A673 (cell line): Measurements from ENCODE around the gene GAL3ST1. TPM values are rescaled to one million over a fixed set of nuclear protein-coding genes. Genes with fewer than 3 reads are reported as not detected.
"Not testable (repeated sequence)": the region's sequence is repeated elsewhere in the genome, so short reads cannot be mapped to it uniquely, and the experiment has no call there.

ENCODE experiments used
- BruUV-seq: library from RNA; stranded (reverse); fragments of 400-500 nt; replicated peaks from 2 replicates; lab custom pipeline; 2021; lab: Mats Ljungman, UMichigan
- CTCF ChIA-PET: fragments of 300-600 bp; sonication (Branson Sonifier 250); formaldehyde crosslinking; loops from one replicate; lab custom pipeline; 2022; ENCODE audit warnings: antibody characterized with exemption; lab: Charles Lee
- POLR2A ChIA-PET: fragments of 300-600 bp; sonication (Branson Sonifier 250); formaldehyde crosslinking; loops from one replicate; lab custom pipeline; 2022; ENCODE audit warnings: antibody characterized with exemption; ENCODE audit not compliant: low non-redundant PET; lab: Charles Lee
- DNase-seq: peaks from one replicate; pipeline ENCODE4 v3.0.0-alpha.2; 2015; ENCODE audit warnings: low spot score
- H3K27ac ChIP-seq: fragments of 200-600 bp; sonication (generic); 2 replicates; pipeline ENCODE4 v1.5.1; 2016; ENCODE audit warnings: mixed run types, low read depth, mild to moderate bottlenecking, mixed read lengths, antibody characterized with exemption, low read length; ENCODE audit not compliant: poor library complexity, severe bottlenecking
- H3K27me3 ChIP-seq: fragments of 200-600 bp; sonication (generic); replicated peaks from 2 replicates; pipeline ENCODE4 v1.6.1; 2017; ENCODE audit warnings: mixed run types, low read depth, mild to moderate bottlenecking, mixed read lengths, antibody characterized with exemption, low read length; ENCODE audit not compliant: insufficient read depth, poor library complexity
- H3K36me3 ChIP-seq: fragments of 200-600 bp; sonication (generic); 2 replicates; pipeline ENCODE4 v1.6.1; 2016; ENCODE audit warnings: mixed run types, mild to moderate bottlenecking, mixed read lengths, antibody characterized with exemption, low read length; ENCODE audit not compliant: insufficient read depth, poor library complexity, severe bottlenecking
- H3K4me1 ChIP-seq: fragments of 200-600 bp; sonication (generic); 2 replicates; pipeline ENCODE4 v1.6.1; 2017; ENCODE audit warnings: mixed run types, mild to moderate bottlenecking, mixed read lengths, antibody characterized with exemption, low read length; ENCODE audit not compliant: insufficient read depth, poor library complexity, severe bottlenecking
- H3K4me3 ChIP-seq: fragments of 200-600 bp; sonication (generic); 2 replicates; pipeline ENCODE4 v1.5.1; 2016; ENCODE audit warnings: low read depth, mixed run types, mild to moderate bottlenecking, mixed read lengths, low read length; ENCODE audit not compliant: poor library complexity, severe bottlenecking
- H3K9me3 ChIP-seq: fragments of 200-600 bp; sonication (generic); 2 replicates; pipeline ENCODE4 v1.6.1; 2016; ENCODE audit warnings: mixed run types, low read depth, mild to moderate bottlenecking, mixed read lengths, antibody characterized with exemption, low read length; ENCODE audit not compliant: poor library complexity, severe bottlenecking
- CTCF ChIP-seq: fragments of 300-800, 200-600 bp; sonication (generic); conservative IDR thresholded peaks from 2 replicates; pipeline ENCODE4 v1.5.1; 2017; ENCODE audit warnings: low read depth, mild to moderate bottlenecking, antibody characterized with exemption, low read length, moderate library complexity, mixed read lengths
- EZH2 ChIP-seq: fragments of 200-600 bp; sonication (generic); IDR thresholded peaks from 2 replicates; pipeline ENCODE4 v1.6.1; 2017; ENCODE audit warnings: borderline replicate concordance, low read depth, mild to moderate bottlenecking, mixed read lengths, antibody characterized with exemption, low read length; ENCODE audit not compliant: poor library complexity, severe bottlenecking
- intact Hi-C: fragments of 100-400 bp; cut with micrococcal nuclease; formaldehyde crosslinking; loops from one replicate; pipeline ENCODE4 v1.10.0; 2022; ENCODE audit not compliant: unreplicated experiment
- total RNA-seq: library from RNA; stranded (reverse); gene quantifications from 2 replicates; pipeline ENCODE4 v1.2.3, GENCODE V29; 2021

The GAL3ST1 gene
- total RNA-seq, 1 experiment from 2014 or later = 0.58 TPM

- ChIA-PET POLR2A (no interaction called here), CTCF (no interaction called here)
- H3K4me1 ChIP-seq = no peaks in the 10 kb centered on the region
- intact Hi-C loops = no loop called here
- no TSS peak for BruUV-seq
- TF ChIP-seq EZH2 = no peak
- no peak overlapping the region for H3K27ac ChIP-seq
- H3K9me3 ChIP-seq = no peaks in the 10 kb centered on the region
- no peak for DNase-seq
- H3K4me3 ChIP-seq = no peak overlapping the region
- no peaks in the 10 kb centered on the region for H3K36me3 ChIP-seq
- no peaks in the 10 kb centered on the region for H3K27me3 ChIP-seq
Observed at GRCh38 chr22:30596199-30596598, 21.7 kb upstream of the GAL3ST1 start.

GRCh38 chr22:30592360-30592713 lies 17.9 kb upstream of the GAL3ST1 start:
- DNase-seq, H3K4me3 ChIP-seq, CTCF ChIA-PET, H3K9me3 ChIP-seq, H3K27me3 ChIP-seq, H3K4me1 ChIP-seq, BruUV-seq, intact Hi-C loops: not testable (repeated sequence)
- Histone ChIP-seq H3K36me3 (peaks cover 17% of the 10 kb centered on the region), H3K27ac (peak overlapping the region; percentile 98)
- POLR2A ChIA-PET = interaction anchor here (0.6 kb wide), 1 partner anchor 11 kb away, joined by 4 read pairs; no protein-coding TSS in a partner anchor

- Histone ChIP-seq H3K9me3 (no peaks in the 10 kb centered on the region), H3K27me3 (no peaks in the 10 kb centered on the region), H3K36me3 (peaks cover 23% of the 10 kb centered on the region), H3K27ac (peak within 1 kb of the TSS; percentile 98), H3K4me1 (peaks cover 7% of the 10 kb centered on the region), H3K4me3 (peak within 1 kb of the TSS; percentile 88)
- ChIA-PET CTCF (no interaction called here), POLR2A (interaction anchor here (0.6 to 0.7 kb wide), 2 partner anchors 12 to 1039 kb away, joined by 4 to 11 read pairs; no protein-coding TSS in a partner anchor)
- BruUV-seq = no TSS peak
- DNase-seq = peak; percentile 99
- intact Hi-C loops = no loop called here
- TF ChIP-seq EZH2 = no peak
- TF ChIP-seq CTCF = no peak
Observed at GRCh38 chr22:30591588-30592359, 17.3 kb upstream of the GAL3ST1 start, which contains the start of gene PES1. PES1 (minus strand) TSS chr22:30591910; CDS start chr22:30591833, 77 bp downstream.

GRCh38 chr22:30591191-30591587 lies 16.7 kb upstream of the GAL3ST1 start:
- CTCF ChIA-PET = no interaction called here
- Histone ChIP-seq H3K27me3 (no peaks in the 10 kb centered on the region), H3K4me1 (peaks cover 7% of the 10 kb centered on the region), H3K27ac (peak overlapping the region; percentile 98), H3K4me3 (peak overlapping the region; percentile 88), H3K9me3 (no peaks in the 10 kb centered on the region), H3K36me3 (peaks cover 29% of the 10 kb centered on the region)
- DNase-seq = no peak
- BruUV-seq = TSS peak; percentile 61
- intact Hi-C loops = no loop called here
- POLR2A ChIA-PET = no interaction called here
- TF ChIP-seq CTCF (no peak), EZH2 (no peak)
